GM18909 (cell line): ENCODE measurements around the gene SLC23A2.
"Not testable (repeated sequence)": the region's sequence is repeated elsewhere in the genome, so short reads cannot be mapped to it uniquely, and the experiment has no call there.

ENCODE experiments used
- ATAC-seq: cut with Tn5 transposase; IDR thresholded peaks from one replicate; pipeline ENCODE4 v1.9.1; 2021; ENCODE audit warnings: mild to moderate bottlenecking; ENCODE audit not compliant: unreplicated experiment, poor library complexity

The SLC23A2 gene

GRCh38 chr20:5013682-5014447 is 12.6 kb upstream of the SLC23A2 start:
- no peak for ATAC-seq

GRCh38 chr20:5008759-5009158 is 7.4 kb upstream of the SLC23A2 start:
- ATAC-seq = no peak

GRCh38 chr20:5005326-5005725 is 4.0 kb upstream of the SLC23A2 start:
- ATAC-seq = no peak

GRCh38 chr20:5004825-5005224 is 3.5 kb upstream of the SLC23A2 start:
- not testable (repeated sequence) for ATAC-seq

- no peak for ATAC-seq
Observed at GRCh38 chr20:5003626-5004025, 2.3 kb upstream of the SLC23A2 start.

- ATAC-seq = no peak
Observed at GRCh38 chr20:5002077-5002413, 735 bp upstream of the SLC23A2 start.

- ATAC-seq = peak; percentile 27
Observed at GRCh38 chr20:5000263-5001173, 792 bp downstream of the SLC23A2 start.

- no peak for ATAC-seq
Observed at GRCh38 chr20:4999788-5000187, 1.5 kb downstream of the SLC23A2 start.

- no peak for ATAC-seq
Observed at GRCh38 chr20:4998160-4998651, 3.1 kb downstream of the SLC23A2 start.

GRCh38 chr20:4997222-4997621 is 4.1 kb downstream of the SLC23A2 start:
- ATAC-seq = no peak

- no peak for ATAC-seq
Observed at GRCh38 chr20:4989570-4989969, 11.7 kb downstream of the SLC23A2 start.

GRCh38 chr20:4987130-4987529 is 14.2 kb downstream of the SLC23A2 start:
- no peak for ATAC-seq

- ATAC-seq = no peak
Observed at GRCh38 chr20:4985658-4986057, 15.7 kb downstream of the SLC23A2 start.

- ATAC-seq = no peak
Observed at GRCh38 chr20:4982281-4982680, 19.0 kb downstream of the SLC23A2 start.

- no peak for ATAC-seq
Observed at GRCh38 chr20:4979841-4980410, 21.4 kb downstream of the SLC23A2 start.

- ATAC-seq = no peak
Observed at GRCh38 chr20:4978050-4978918, 23.0 kb downstream of the SLC23A2 start.

GRCh38 chr20:4976014-4976413 is 25.3 kb downstream of the SLC23A2 start:
- ATAC-seq = not testable (repeated sequence)

GRCh38 chr20:4973330-4974097 is 27.8 kb downstream of the SLC23A2 start:
- ATAC-seq = peak; percentile 88

GRCh38 chr20:4972506-4973251 is 28.6 kb downstream of the SLC23A2 start:
- no peak for ATAC-seq
